GM19238 (cell line): Measurements from ENCODE around the gene MYOCOS.
"Not testable (repeated sequence)": the region's sequence is repeated elsewhere in the genome, so short reads cannot be mapped to it uniquely, and the experiment has no call there.

Source experiments
- DNase-seq: peaks from one replicate; pipeline ENCODE4 v3.0.0; 2011; ENCODE audit warnings: low spot score; ENCODE audit not compliant: insufficient read length

The MYOCOS gene

DNA sequence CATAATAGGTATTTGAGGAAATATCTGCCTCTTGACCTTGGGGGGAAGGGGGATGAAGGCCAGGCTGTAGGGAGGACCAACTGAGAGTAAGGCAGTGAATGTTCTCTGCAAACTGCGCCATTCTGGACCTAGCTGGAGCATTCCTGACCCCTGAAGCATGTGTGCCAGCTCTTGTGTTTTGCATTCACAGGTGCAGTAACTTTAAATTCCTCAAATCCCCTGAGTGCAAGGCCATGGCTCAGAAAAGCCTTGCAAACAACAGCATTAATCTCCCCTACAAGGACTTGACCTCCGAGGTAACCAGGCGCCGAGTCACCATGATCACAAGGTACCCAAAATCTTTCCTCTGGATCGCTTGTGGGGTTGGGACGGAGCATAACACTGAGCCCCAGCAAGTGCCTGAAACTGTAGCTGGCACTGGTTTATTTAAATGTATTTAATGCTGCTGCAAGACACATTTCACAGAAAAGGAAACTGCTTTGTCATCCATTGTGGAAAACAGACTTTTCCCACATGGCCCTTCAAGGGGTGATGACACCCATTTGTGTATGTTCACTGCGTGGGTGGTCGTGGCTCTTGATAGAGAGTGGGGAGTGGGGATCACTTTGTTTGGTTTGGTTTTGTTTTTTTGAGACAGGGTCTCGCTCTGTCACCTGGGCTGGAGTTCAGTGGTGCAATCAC is 1.7 kb downstream of the MYOCOS start:
- DNase-seq, result no peak

DNA sequence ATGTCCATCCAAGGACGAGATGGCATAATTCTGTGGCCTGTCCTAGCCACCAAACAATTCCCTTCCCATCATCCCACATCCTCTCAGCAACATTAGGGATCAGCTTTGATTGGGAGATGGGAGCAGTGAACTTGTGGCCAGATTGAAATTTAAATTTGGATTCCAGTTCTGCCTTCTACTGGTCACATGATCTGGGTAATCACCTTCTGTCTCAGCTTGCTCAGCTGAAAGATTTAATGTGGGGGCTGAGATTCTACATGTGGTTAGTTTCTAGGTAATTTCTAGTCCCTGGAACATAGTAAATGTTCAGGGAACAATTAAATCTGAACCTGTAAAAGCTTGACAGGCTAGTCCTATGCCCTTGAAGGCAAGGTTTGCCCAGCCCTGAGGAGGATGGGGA is 3.2 kb downstream of the MYOCOS start:
- no peak for DNase-seq

DNA sequence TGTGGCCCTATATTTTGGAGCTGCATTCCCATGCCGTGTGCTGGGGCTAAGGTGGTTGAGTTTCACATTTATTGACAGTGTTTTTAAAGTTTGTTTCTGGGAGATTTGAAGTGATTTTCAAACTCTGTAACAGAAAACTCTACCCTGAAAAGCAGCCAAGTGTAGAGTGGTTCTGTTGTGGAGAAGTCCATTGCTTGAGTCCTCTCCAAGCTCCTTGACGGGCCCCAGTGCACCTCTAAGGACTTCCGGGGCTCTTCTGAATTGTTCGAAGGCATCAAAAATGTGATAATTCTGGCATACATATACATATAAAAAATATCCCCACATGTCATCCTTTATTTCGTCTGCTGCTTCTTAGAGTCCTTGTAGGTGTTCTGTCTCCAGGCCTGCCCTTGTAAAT is 5.0 kb downstream of the MYOCOS start:
- no peak for DNase-seq

DNA sequence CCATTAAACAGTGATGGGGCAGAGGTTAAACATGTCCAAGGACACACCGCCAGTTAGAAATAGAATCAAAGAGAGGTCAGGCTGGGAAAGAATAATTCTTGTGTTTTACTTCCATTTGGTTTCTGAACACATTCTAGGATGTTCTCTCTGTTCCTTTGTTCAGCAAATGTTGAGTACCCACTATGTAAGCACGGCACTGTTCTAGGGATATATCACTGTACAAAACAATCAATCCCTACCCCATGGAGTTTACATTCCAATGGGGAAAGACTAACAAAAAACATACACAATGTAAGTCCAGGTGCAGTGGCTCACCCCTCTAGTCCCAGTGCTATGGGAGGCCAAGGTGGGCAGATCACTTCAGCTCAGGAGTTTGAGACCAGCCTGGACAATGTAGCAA is 6.2 kb downstream of the MYOCOS start:
- no peak for DNase-seq

DNA sequence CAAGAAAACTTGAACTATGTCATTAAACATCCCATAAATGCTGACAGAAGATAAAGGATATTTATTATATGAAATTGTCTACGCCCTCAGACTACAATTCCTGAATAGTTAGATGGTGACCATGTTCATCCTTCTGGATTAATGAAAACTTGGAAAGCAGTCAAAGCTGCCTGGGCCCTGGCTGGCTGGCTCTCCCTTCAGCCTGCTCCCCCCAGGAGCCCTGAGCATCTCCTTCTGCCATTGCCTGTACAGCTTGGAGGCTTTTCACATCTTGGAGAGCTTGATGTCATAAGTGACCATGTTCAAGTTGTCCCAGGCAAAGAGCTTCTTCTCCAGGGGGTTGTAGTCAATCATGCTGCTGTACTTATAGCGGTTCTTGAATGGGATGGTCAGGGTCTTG is 13.6 kb downstream of the MYOCOS start:
- no peak for DNase-seq

DNA sequence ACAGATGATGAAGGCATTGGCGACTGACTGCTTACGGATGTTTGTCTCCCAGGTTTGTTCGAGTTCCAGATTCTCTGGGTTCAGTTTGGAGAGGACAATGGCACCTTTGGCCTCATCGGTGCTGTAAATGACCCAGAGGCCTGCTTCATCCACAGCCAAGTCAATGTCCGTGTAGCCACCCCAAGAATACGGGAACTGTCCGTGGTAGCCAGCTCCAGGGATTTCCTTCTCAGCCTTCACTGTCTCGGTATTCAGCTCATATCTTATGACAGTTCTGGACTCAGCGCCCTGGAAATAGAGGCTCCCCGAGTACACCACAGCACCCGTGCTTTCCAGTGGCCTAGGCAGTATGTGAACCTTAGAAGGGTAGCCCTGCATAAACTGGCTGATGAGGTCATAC is 14.1 kb downstream of the MYOCOS start:
- no peak for DNase-seq

DNA sequence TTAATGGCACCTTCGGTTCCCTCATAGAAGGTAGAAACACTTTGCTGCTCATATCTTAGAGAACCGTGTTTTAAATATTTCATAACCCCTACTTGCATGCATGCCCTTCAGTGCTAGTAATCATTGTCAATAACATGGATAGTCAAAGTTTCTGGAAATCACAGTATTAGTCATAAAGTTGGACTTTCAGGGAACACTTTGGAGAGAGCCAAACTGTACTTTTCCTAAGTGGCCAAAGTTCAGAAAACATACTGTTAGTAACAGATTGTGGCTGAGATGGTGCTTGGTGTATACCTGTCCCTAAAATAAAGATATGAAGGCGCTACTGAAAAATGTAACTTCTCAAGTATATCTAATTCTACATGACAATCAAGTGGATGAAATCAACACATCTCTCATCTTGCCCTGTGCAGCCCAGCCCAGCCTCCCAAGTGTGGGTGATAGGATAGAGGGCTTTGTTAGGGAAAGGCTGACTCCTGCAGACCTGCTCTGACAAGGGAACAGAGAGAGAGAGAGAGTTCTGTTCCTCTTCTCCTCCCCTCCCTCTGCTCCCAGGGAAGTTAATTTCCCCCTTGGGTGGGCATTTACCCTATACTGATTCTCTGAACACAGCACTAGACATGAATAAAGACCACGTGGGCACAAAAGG is 16.0 kb downstream of the MYOCOS start:
- no peak for DNase-seq

DNA sequence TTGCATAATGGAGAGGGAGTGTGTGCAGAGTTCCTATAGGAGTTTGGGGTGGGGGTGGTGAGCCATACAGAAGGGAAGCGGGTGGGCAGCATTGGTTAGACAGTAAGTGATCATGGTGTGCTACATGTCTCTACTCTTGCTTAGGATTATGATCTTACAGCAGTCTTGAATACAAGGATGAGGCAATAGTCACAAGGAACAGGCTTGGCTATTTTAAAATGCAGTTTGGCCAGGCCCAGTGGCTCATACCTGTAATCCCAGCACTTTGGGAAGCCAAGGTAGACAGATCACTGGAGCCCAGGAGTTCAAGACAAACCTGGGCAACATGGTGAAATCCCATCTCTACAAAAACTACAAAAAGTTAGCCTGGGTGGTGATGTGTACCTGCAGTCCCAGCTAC is 18.2 kb downstream of the MYOCOS start:
- DNase-seq, result no peak

DNA sequence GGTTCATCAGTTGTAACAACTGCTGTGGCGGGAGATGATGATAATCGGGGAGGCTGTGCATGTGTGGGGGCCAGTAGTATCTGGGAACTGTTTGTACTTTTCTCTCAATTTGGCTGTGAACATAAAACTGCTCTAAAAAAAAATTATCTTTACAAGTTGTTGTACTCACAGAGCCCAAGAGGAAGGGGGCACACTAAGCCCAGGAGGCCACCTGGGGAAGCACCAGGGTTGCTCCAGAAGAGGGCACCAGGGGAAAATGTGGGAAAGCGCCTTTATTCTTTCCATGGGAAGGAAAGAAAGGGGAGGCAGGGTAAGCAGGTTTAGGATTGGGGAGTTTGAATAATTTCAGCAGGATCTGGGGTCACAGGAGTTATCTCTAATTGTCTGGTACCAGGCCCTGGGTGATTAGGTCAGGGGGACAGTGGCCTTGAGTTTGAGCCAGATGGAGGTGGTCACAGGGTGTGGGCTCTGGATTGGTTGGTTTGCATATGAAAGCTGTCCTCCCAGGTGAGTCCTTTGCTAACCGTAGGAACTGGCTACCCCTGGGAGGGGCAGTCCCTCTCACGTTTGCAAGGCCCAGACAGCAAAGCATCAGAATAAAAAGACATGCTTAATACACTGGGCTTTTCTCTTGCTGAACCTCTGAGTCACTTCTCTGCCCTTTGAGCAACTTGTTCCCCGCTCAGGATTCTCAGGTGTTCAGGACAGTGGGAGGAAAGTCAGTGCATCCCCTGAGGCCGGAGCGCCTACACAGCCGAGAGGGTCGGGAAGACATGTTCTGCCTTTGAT is 19.2 kb downstream of the MYOCOS start:
- DNase-seq, result no peak

DNA sequence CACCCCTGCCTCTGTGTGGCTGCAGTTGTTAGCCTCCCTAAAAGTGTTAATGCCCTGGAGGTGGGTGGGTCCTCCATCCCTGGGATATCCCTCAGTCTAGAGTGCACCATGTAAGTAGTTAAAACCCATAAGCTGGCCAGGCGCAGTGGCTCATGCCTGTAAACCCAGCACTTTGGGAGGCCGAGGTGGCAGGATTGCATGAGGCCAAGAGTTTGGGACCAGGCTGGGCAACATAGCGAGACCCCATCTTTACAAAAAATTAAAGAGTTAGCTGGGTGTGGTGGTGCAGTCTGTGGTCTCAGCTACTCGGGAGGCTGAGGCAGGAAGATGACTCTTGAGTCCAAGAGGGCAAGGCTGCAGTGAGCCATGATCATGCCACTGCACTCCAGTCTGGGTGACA is 20.2 kb downstream of the MYOCOS start:
- DNase-seq, result no peak

DNA sequence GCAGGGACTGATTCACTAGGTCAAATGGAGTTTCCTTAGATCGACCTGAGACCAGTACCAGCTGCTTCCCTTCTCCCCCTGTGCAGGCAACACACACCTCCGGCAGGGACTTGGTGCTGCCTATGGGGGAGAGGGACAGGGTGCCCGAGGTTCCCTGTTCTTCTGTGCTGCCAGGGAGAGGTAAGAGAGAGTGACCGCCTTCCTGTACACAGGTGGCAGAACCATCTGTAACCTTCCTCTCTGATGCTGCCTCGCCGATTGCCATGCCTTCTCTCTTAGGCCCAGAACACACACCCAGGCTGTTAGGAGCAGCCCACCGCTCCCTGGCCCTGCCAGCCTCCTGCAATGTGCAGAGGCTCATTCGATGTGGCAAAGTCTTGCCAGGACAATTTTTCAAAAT is 21.1 kb downstream of the MYOCOS start:
- no peak for DNase-seq

DNA sequence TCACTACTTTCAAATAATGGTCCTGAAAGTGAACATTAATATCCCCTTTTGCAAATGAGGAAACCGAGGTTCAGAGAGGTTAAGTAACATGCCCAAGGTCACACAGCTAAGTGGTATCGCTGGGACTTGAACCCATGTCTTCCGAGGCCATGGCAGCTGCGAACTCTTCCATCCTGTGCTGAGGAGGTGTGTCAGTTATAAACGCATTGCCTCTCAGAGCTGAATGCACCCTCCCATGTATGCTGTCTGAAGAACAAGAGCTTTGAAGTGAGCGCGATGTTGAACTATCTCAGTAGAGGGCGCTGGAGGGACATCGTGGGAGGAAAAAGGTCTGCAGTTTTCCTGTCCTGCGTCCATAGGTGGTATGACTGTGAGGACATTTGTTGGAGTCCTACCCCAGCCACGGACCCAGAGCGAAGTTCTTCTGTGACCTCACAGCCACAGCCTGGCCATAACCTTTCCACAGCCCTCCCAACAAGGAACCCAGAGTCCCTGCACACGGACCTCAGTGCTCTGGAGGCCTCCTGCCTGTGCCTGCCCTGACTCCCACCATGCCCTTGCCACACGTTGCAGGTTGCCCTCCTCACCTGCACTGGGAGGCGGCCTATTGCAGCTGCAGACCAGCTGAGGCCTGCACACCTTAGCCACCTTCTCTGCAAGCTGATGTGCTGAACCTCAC is 22.9 kb downstream of the MYOCOS start:
- DNase-seq, result peak; percentile 25

DNA sequence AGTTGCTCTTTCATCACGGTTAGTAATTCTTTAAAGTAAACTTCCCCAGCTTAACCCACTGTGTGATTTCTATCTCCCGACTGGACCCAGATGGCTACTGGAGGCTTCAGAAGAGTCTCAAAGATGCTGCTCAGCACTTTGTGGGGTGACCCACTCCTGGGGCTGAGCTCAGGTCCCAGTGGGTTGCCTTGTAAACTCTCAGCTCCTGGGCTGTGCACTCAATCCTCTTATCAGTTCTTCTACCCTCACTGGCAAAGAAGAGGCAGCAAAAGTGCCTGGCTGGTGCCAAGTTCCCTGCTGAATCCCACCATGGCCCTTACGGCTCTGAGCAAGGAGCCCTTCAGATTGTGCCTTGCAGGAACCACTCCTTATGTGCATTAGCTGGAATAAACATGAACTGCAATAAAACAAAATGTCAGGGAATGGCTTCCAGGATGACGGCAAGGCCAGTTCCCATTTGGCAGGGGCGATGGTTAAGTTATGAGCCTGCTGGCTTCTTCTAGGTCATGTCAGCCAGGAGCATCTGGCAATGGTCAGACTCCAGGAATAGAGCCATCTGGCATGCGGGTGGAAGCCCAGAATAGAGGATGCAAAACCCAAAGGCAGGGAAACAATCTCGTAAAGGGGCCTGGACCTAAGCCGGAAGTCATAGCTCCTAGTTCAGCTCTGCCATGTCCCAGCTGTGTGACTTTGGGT is 23.7 kb downstream of the MYOCOS start:
- DNase-seq, result no peak

DNA sequence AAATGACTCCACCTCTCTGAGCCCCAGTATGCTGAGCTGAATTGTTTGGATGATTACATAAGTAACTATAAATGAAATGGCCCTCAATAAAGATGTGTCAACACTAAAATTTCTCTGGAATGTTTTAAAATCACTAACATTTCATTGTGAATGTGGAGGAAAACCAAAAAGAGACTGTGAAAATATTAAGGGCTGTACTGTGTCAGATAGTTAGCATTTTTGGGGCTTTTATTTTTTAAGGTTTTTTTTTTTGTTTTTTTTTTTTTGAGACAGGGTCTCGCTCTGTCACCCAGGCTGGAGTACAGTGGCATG is 24.2 kb downstream of the MYOCOS start:
- DNase-seq, result no peak

DNA sequence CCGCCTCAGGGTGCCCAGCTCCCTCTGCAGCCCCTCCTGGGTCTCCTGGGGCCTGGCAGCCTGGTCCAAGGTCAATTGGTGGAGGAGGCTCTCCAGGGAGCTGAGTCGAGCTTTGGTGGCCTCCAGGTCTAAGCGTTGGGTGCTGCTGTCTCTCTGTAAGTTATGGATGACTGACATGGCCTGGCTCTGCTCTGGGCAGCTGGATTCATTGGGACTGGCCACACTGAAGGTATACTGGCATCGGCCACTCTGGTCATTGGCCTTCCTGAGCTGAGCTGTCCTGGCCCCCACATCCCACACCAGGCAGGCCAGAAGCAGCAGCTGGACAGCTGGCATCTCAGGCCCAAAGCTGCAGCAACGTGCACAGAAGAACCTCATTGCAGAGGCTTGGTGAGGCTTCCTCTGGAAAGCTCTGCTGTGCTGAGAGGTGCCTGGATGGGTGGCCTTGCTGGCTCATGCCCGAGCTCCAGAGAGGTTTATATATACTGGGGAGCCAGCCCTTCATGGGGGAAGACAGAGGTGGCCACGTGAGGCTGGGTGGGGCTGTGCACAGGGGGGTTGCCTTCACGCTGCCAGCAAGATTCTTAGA is 30.3 kb downstream of the MYOCOS start, which contains the start of gene MYOC:
MYOC (minus strand) TSS at position 455 of the 589 bp plus-strand sequence; CDS start at position 378, 77 bp downstream.
- no peak for DNase-seq

DNA sequence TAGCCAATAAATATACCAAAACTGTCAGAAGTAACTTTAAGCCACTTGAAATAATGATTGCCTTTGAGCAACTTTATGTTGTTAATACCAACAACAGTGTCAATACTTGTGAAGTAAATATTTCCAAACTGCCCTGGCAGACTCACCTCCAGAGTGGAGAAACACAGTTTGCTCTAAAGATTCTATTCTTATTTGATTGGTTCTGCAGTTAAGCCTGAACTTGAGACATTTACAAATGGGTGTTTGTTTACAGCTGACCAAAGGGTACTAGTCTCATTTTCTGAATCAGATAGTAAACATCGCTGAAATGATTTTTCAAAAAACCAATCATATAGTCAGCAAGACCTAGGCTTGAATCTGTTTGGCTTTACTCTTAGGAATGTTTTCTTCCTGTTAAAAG is 31.8 kb downstream of the MYOCOS start:
- no peak for DNase-seq

DNA sequence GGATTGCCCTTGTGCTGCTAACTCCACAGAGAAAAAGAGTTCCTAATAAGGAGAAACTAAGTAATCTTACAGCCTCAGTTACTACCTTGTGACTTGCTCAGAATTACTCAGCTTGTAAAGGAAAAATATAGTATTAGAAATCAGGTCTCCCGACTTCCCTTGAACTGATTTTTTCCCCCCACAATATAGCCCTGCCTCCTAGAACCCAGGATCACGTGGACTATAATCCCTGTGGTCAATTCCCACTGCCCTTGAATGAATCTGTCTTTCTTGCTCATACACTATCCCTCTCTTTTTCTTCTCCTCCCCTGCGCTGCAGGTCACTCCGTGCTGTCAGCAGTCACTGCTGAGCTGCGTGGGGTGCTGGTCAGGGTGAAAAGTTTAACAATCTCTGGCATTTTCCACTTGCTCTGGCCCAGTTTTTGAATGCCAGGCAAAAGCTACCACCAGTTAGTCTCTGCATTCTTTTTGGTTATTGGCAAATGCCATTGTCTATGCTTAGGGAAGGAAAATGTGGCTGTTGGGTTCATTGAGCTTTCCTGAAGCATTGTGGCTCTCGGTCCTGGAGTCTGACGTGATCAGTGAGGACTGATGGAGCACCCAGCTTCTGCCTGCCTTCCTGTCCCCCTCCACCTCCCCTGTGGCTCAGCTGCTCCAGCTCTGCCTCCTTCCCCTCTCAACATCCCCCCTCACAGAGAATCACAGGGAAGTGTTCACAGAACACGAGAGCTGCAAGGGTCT is 32.3 kb downstream of the MYOCOS start:
- DNase-seq, result no peak

DNA sequence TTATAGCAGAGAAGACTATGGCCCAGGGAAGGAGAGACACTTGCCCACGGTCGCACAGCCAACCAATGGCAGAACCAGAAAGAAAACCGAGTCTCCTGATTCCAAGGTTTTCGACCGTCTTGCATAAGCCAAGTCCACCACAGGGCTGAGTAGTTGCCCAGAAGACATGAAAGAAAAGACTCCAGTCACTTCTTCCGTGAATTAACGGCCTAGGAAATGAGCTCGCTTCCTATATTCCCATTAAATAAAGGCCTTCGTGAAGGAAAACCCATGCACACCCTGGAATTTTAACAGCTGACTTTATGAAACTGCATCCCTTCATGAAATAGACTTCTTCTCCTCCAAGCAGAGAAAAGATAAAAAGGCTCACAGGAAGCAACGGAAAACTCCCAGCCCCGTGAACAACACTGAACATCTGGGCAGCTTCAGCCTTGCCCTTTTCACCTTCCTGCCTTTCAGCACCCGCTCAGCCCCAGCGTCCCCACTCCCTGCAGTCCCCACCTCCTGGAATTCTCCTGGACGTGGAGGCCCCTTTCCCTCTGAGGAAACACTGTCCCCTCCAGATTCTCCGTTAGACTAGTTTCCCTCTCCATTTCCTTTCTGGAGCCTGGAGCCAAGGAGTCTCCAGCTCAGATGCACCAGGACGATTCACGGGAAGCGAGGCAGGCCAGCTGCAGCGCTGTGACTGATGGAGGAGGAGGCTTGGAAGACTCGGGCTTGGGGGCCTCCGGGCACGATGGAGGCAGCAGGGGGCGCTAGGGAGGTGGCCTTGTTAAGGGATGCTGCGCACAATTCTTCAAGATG is 33.1 kb downstream of the MYOCOS start:
- peak; percentile 28 for DNase-seq

DNA sequence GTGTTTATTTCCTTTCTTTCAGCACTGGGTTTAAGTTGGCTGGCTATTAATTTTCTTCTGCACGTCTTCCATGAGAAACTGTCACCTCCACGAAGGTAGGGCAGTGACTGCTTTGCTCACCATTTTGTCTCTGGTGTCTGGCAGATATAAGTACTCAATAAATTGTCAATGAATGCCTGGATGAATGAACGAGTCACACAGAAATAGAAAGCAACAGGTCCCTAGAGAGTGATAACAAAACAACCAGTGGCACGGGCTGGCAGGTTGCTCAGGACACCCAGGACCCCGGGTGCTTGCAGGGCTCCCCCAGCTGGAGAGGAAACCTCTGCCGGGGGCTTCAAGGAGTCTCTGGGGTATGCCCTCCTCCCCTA is 33.7 kb downstream of the MYOCOS start:
- no peak for DNase-seq

DNA sequence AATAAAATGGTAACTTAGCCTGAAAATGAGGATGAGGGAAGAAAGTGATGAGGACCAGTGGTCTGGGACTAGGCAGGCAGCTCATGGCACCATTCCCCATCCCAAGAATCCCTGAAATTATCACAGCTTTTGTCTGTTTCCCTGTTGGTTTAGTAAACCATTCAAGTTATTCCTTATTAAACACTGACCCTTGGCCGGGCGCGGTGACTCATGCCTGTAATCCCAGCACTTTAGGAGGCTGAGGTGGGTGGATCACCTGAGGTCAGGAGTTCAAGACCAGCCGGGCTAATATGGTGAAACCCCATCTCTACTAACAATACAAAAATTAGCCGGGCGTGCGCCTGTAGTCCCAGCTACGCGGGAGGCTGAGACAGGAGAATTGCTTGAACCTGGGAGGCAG is 34.2 kb downstream of the MYOCOS start:
- DNase-seq, result not testable (repeated sequence)
